Effector memory CD4-positive, alpha-beta T cell (primary cell): Measurements from ENCODE around the gene ADAMTS18.
"Not testable (repeated sequence)": the region's sequence is repeated elsewhere in the genome, so short reads cannot be mapped to it uniquely, and the experiment has no call there.

Experiments used
- DNase-seq, 3 donors: peaks; one replicate each; pipeline ENCODE4 v3.0.0-alpha.2; 2020
- H3K27ac ChIP-seq: 2 replicates; pipeline ENCODE4 v1.7.0; 2013; ENCODE audit warnings: mild to moderate bottlenecking, low read length, moderate library complexity; ENCODE audit not compliant: insufficient read depth, poor library complexity, severe bottlenecking
- H3K27me3 ChIP-seq: replicated peaks from 2 replicates; pipeline ENCODE4 v1.7.0; 2013; ENCODE audit warnings: mild to moderate bottlenecking, low read length; ENCODE audit not compliant: insufficient read depth, control insufficient read depth, poor library complexity, severe bottlenecking
- H3K36me3 ChIP-seq: 2 replicates; pipeline ENCODE4 v1.7.0; 2013; ENCODE audit warnings: mild to moderate bottlenecking, low read length, moderate library complexity; ENCODE audit not compliant: control insufficient read depth, insufficient read depth
- H3K4me1 ChIP-seq: 2 replicates; pipeline ENCODE4 v1.7.0; 2013; ENCODE audit warnings: low read length, mild to moderate bottlenecking; ENCODE audit not compliant: control insufficient read depth, insufficient read depth, poor library complexity, severe bottlenecking
- H3K4me3 ChIP-seq: 2 replicates; pipeline ENCODE4 v1.7.0; 2013; ENCODE audit warnings: low read length, low read depth, mild to moderate bottlenecking; ENCODE audit not compliant: insufficient read depth, poor library complexity, severe bottlenecking
- H3K9me3 ChIP-seq: 2 replicates; pipeline ENCODE4 v1.7.0; 2013; ENCODE audit warnings: mild to moderate bottlenecking, low read length, moderate library complexity; ENCODE audit not compliant: control insufficient read depth

The ADAMTS18 gene

GRCh38 chr16:77297996-77298395 lies 136.8 kb downstream of the ADAMTS18 start:
- H3K27me3 ChIP-seq, result no peaks in the 10 kb centered on the region
- H3K9me3 ChIP-seq, result no peaks in the 10 kb centered on the region
- no peak for DNase-seq
- no peak overlapping the region for H3K27ac ChIP-seq
- H3K36me3 ChIP-seq, result no peaks in the 10 kb centered on the region
- H3K4me3 ChIP-seq, result no peak overlapping the region
- no peaks in the 10 kb centered on the region for H3K4me1 ChIP-seq

- DNase-seq, result no peak
- Histone ChIP-seq H3K4me3 (no peak overlapping the region), H3K27me3 (no peaks in the 10 kb centered on the region), H3K4me1 (no peaks in the 10 kb centered on the region), H3K36me3 (no peaks in the 10 kb centered on the region), H3K27ac (no peak overlapping the region), H3K9me3 (no peaks in the 10 kb centered on the region)
These were observed 138.9 kb downstream of the ADAMTS18 start for GRCh38 chr16:77295896-77296295.

- Histone ChIP-seq H3K27ac (no peak overlapping the region), H3K9me3 (no peaks in the 10 kb centered on the region), H3K36me3 (no peaks in the 10 kb centered on the region), H3K4me3 (no peak overlapping the region), H3K4me1 (no peaks in the 10 kb centered on the region), H3K27me3 (no peaks in the 10 kb centered on the region)
- no peak for DNase-seq
These were observed 144.3 kb downstream of the ADAMTS18 start for GRCh38 chr16:77290451-77291115.

GRCh38 chr16:77289331-77289809 lies 145.5 kb downstream of the ADAMTS18 start:
- Histone ChIP-seq H3K4me1 (no peaks in the 10 kb centered on the region), H3K27me3 (no peaks in the 10 kb centered on the region), H3K27ac (no peak overlapping the region), H3K36me3 (no peaks in the 10 kb centered on the region), H3K9me3 (no peaks in the 10 kb centered on the region), H3K4me3 (no peak overlapping the region)
- no peak for DNase-seq

- H3K9me3 ChIP-seq, result no peaks in the 10 kb centered on the region
- H3K4me1 ChIP-seq, result no peaks in the 10 kb centered on the region
- no peaks in the 10 kb centered on the region for H3K27me3 ChIP-seq
- H3K27ac ChIP-seq, result no peak overlapping the region
- no peak overlapping the region for H3K4me3 ChIP-seq
- DNase-seq, result no peak
- no peaks in the 10 kb centered on the region for H3K36me3 ChIP-seq
These were observed 146.6 kb downstream of the ADAMTS18 start for GRCh38 chr16:77288222-77288621.

GRCh38 chr16:77285676-77286075 lies 149.2 kb downstream of the ADAMTS18 start:
- Histone ChIP-seq H3K27ac (no peak overlapping the region), H3K27me3 (no peaks in the 10 kb centered on the region), H3K36me3 (no peaks in the 10 kb centered on the region), H3K4me1 (no peaks in the 10 kb centered on the region), H3K4me3 (no peak overlapping the region), H3K9me3 (no peaks in the 10 kb centered on the region)
- DNase-seq, result no peak

- Histone ChIP-seq H3K4me1 (no peaks in the 10 kb centered on the region), H3K9me3 (no peaks in the 10 kb centered on the region)
These were observed 152.5 kb downstream of the ADAMTS18 start for GRCh38 chr16:77282345-77282744.

GRCh38 chr16:77279316-77279715 lies 155.5 kb downstream of the ADAMTS18 start:
- not testable (repeated sequence) for H3K27me3 ChIP-seq, H3K36me3 ChIP-seq, H3K9me3 ChIP-seq, H3K27ac ChIP-seq, H3K4me3 ChIP-seq, DNase-seq, H3K4me1 ChIP-seq

More at GRCh38 chr16:77282345-77282744, 152.5 kb downstream of the ADAMTS18 start:
- Histone ChIP-seq H3K27me3 (no peaks in the 10 kb centered on the region), H3K4me3 (no peak overlapping the region), H3K36me3 (no peaks in the 10 kb centered on the region), H3K27ac (no peak overlapping the region)
- no peak for DNase-seq

GRCh38 chr16:77277571-77277970 lies 157.3 kb downstream of the ADAMTS18 start:
- Histone ChIP-seq H3K27ac (no peak overlapping the region), H3K27me3 (no peaks in the 10 kb centered on the region), H3K9me3 (no peaks in the 10 kb centered on the region), H3K36me3 (no peaks in the 10 kb centered on the region), H3K4me1 (no peaks in the 10 kb centered on the region), H3K4me3 (no peak overlapping the region)
- no peak for DNase-seq

GRCh38 chr16:77277141-77277540 lies 157.7 kb downstream of the ADAMTS18 start:
- Histone ChIP-seq H3K27me3 (no peaks in the 10 kb centered on the region), H3K4me3 (no peak overlapping the region), H3K27ac (no peak overlapping the region), H3K36me3 (no peaks in the 10 kb centered on the region), H3K4me1 (no peaks in the 10 kb centered on the region), H3K9me3 (no peaks in the 10 kb centered on the region)
- no peak for DNase-seq
